Glomerular visceral epithelial cell (primary cell): ENCODE data around the gene RBM47.

Source experiments
- DNase-seq: peaks from one replicate; pipeline ENCODE4 v3.0.0-alpha.2; 2016; ENCODE audit errors: extremely low spot score

Gene RBM47

GRCh38 chr4:40623707-40624106, 6.0 kb downstream of the RBM47 start:
- no peak for DNase-seq

GRCh38 chr4:40622913-40623312, 6.8 kb downstream of the RBM47 start:
- no peak for DNase-seq

GRCh38 chr4:40621592-40622512, 7.8 kb downstream of the RBM47 start:
- peak; percentile 93 for DNase-seq

- no peak for DNase-seq
Measured at GRCh38 chr4:40621229-40621591, 8.5 kb downstream of the RBM47 start.

GRCh38 chr4:40619600-40619999, 10.1 kb downstream of the RBM47 start:
- no peak for DNase-seq

- DNase-seq: no peak
Measured at GRCh38 chr4:40617872-40618271, 11.8 kb downstream of the RBM47 start.

- no peak for DNase-seq
Measured at GRCh38 chr4:40614031-40614430, 15.6 kb downstream of the RBM47 start.

- no peak for DNase-seq
Measured at GRCh38 chr4:40613456-40613855, 16.2 kb downstream of the RBM47 start.

- DNase-seq: no peak
Measured at GRCh38 chr4:40612831-40613230, 16.8 kb downstream of the RBM47 start.

GRCh38 chr4:40612283-40612682, 17.4 kb downstream of the RBM47 start:
- DNase-seq: no peak

- DNase-seq: no peak
Measured at GRCh38 chr4:40608628-40609027, 21.0 kb downstream of the RBM47 start.

GRCh38 chr4:40607221-40607620, 22.4 kb downstream of the RBM47 start:
- DNase-seq: no peak

GRCh38 chr4:40606239-40606767, 23.4 kb downstream of the RBM47 start:
- no peak for DNase-seq

- DNase-seq: no peak
Measured at GRCh38 chr4:40603281-40603680, 26.4 kb downstream of the RBM47 start.

GRCh38 chr4:40601641-40602040, 28.0 kb downstream of the RBM47 start:
- DNase-seq: no peak

GRCh38 chr4:40600850-40601249, 28.8 kb downstream of the RBM47 start:
- no peak for DNase-seq

- DNase-seq: no peak
Measured at GRCh38 chr4:40599431-40599830, 30.2 kb downstream of the RBM47 start.

GRCh38 chr4:40596522-40596921, 33.1 kb downstream of the RBM47 start:
- DNase-seq: no peak

- DNase-seq: no peak
Measured at GRCh38 chr4:40595981-40596380, 33.7 kb downstream of the RBM47 start.

- no peak for DNase-seq
Measured at GRCh38 chr4:40594261-40595178, 35.1 kb downstream of the RBM47 start.

- DNase-seq: no peak
Measured at GRCh38 chr4:40592034-40592433, 37.6 kb downstream of the RBM47 start.

GRCh38 chr4:40587826-40588225, 41.8 kb downstream of the RBM47 start:
- no peak for DNase-seq
